Testis (tissue), 2 donors: ENCODE results near the gene BAHCC1.

Experiments
- POLR2A ChIP-seq: fragments of 450-650 bp; IDR thresholded peaks from one replicate; pipeline ENCODE4 v1.6.1; 2017; ENCODE audit warnings: antibody characterized with exemption, mild to moderate bottlenecking, moderate library complexity
- TF ChIP-seq, protein P1 (sequence below), 3 experiments: fragments of 450-650 bp in 2 of 3; fragments of 200-600 bp in 1 of 3; sonication (generic) in 1 of 3; IDR thresholded peaks; one replicate each; pipeline ENCODE4 v1.5.1; 2016 to 2019; ENCODE audit warnings: antibody characterized with exemption in 3 of 3, mild to moderate bottlenecking in 2 of 3, moderate library complexity in 1 of 3

DNA sequence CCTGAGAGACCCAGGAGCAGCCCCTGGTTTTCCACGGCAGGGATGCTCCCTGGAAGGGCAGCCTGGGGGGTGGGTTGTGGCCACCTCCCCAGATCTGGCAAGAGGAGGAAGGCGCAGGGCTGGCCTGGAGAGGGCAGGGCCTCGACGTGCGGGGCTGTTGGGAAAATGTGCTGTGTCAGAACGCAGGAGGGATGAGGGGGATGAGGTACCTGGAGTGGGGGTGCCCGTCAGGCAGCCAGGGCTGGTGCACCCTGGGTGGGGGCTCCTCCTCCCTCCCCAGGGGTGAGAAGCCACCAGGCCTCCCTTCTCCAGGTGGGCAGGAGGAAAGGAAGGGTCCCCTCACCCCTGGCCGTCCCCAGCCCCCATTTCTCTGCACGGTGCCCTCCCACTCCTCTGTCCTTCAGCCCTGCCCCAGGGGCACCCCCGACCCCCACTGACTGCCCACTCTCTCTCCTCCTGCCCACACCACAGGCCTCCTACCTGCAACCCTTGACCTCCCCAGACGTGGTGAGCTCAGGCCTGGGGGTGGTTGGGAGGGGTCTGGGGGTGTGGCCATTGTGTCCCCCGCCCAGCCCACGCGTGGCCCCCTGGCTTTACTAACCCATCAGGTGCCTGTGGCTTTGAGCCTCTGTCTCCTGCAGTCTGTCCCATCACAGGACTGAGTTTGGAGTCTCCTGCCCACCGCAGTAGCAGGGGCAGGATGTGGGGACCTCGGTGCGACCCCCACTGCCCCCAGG is 39.6 kb downstream of the BAHCC1 start:
- TF ChIP-seq, protein P1, sequence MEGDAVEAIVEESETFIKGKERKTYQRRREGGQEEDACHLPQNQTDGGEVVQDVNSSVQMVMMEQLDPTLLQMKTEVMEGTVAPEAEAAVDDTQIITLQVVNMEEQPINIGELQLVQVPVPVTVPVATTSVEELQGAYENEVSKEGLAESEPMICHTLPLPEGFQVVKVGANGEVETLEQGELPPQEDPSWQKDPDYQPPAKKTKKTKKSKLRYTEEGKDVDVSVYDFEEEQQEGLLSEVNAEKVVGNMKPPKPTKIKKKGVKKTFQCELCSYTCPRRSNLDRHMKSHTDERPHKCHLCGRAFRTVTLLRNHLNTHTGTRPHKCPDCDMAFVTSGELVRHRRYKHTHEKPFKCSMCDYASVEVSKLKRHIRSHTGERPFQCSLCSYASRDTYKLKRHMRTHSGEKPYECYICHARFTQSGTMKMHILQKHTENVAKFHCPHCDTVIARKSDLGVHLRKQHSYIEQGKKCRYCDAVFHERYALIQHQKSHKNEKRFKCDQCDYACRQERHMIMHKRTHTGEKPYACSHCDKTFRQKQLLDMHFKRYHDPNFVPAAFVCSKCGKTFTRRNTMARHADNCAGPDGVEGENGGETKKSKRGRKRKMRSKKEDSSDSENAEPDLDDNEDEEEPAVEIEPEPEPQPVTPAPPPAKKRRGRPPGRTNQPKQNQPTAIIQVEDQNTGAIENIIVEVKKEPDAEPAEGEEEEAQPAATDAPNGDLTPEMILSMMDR (IDR thresholded peaks at IDR 0.05), result no peak
- TF ChIP-seq POLR2A, result no peak
